Tibial nerve (tissue), 4 donors: ENCODE data around the gene GLYATL3. TPM values are rescaled to one million over a fixed set of nuclear protein-coding genes. Genes with fewer than 3 reads are reported as not detected.

Experiments used
- DNase-seq, 2 donors: peaks; one replicate each; pipeline ENCODE4 v3.0.0-alpha.2; 2019; ENCODE audit warnings: low spot score in 2 of 2
- H3K27ac ChIP-seq, 4 donors: fragments of 200-600 bp; sonication (generic) in 3 of 4; one replicate each; pipeline ENCODE4 v1.5.1; 2017 to 2019; ENCODE audit warnings: mild to moderate bottlenecking in 1 of 4
- H3K27me3 ChIP-seq, 2 donors: fragments of 200-600 bp; sonication (generic) in 1 of 2; one replicate each; pipeline versions ENCODE4 v1.5.1 to v1.6.0; 2017 to 2019
- H3K36me3 ChIP-seq, 3 donors: fragments of 200-600 bp; sonication (generic); one replicate each; pipeline ENCODE4 v1.5.1; 2018 to 2019
- H3K4me1 ChIP-seq, 4 donors: fragments of 200-600 bp; sonication (generic) in 3 of 4; one replicate each; pipeline ENCODE4 v1.5.1; 2017 to 2019
- H3K4me3 ChIP-seq, 4 donors: fragments of 200-600 bp; sonication (generic) in 3 of 4; one replicate each; pipeline ENCODE4 v1.5.1; 2017 to 2019; ENCODE audit warnings: mild to moderate bottlenecking in 1 of 4, moderate library complexity in 1 of 4
- H3K9me3 ChIP-seq, 4 donors: fragments of 200-600 bp; sonication (generic) in 3 of 4; one replicate each; pipeline ENCODE4 v1.5.1; 2017 to 2019
- EP300 ChIP-seq, 2 donors: sonication (generic); formaldehyde crosslinking; IDR thresholded peaks; one replicate each; pipeline ENCODE4 v1.6.1; 2017; ENCODE audit warnings: antibody characterized with exemption in 2 of 2, mild to moderate bottlenecking in 1 of 2
- POLR2A ChIP-seq, 2 donors: fragments of 450-650 bp; IDR thresholded peaks; one replicate each; pipeline ENCODE4 v1.6.1; 2017; ENCODE audit warnings: antibody characterized with exemption in 2 of 2, mild to moderate bottlenecking in 2 of 2, moderate library complexity in 2 of 2
- WGBS, 2 donors: methylation state at CpG; one replicate each; pipeline ENCODE4 v1.1.5; 2018; 5-methylcytosine and 5-hydroxymethylcytosine counted together
- total RNA-seq, 4 donors: library from RNA; depleted of rRNA; stranded (reverse); fragments of >200 nt; gene quantifications; one replicate each; pipeline ENCODE4 v1.1.0, GENCODE V29; 2016
- TF ChIP-seq, protein P1 (sequence below), 5 experiments: fragments of 200-600 bp in 3 of 5; fragments of 450-650 bp in 2 of 5; sonication (generic) in 3 of 5; IDR thresholded peaks; one replicate each; pipeline ENCODE4 v1.5.1; 2016 to 2019; ENCODE audit warnings: antibody characterized with exemption in 5 of 5, mild to moderate bottlenecking in 3 of 5, moderate library complexity in 2 of 5

The GLYATL3 gene
- total RNA-seq, 4 donors from 2014 or later = not detected

DNA sequence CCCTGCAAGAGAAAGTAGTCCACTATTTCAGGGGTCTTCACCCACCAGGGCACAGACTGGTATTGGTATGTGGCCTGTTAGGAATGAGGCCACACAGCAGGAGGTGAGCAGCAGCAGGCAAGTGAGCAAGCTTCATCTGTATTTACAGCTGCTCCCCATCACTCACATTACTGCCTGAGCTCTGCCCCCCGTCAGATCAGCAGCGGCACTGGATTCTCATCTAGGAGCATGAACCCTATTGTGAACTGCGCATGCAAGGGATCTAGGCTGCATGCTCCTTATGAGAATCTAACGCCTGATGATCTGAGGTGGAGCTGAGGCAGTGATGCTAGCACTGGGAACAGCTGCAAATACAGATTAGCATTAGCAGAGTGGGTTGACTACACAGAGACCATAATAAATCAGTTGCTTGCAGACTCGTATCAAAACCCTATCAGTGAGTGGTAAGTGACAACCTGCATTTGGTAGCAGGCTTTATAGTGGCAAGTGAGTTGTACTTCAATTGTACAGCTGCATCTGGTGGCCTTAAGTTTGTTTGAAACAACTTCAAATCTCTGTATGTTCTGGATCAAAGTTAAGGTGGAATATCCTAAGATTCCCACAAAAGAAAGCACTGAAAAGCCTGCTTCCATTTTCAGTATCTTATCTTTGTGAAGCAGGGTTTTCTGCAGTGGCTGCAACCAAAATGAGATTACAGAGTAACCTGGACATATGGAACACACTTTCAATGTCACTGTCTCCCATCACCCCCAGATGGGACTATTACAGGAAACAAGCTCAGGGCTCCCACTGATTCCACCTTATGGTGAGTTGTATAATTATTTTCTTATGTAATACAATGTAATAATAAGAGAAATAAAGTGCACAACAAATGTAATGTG is 63.5 kb downstream of the GLYATL3 start:
- Histone ChIP-seq H3K4me3 (no peak overlapping the region), H3K36me3 (no peaks in the 10 kb centered on the region), H3K27me3 (peaks cover 0 to 6% of the 10 kb centered on the region in 2 donors), H3K4me1 (no peaks in the 10 kb centered on the region), H3K9me3 (peaks cover 0 to 9% (median 0%) of the 10 kb centered on the region in 4 donors), H3K27ac (no peak overlapping the region)
- DNase-seq = no peak
- 71 to 81% methylated on average over 5 of the region's 5 CpGs for WGBS, 2 donors
- TF ChIP-seq, protein P1, sequence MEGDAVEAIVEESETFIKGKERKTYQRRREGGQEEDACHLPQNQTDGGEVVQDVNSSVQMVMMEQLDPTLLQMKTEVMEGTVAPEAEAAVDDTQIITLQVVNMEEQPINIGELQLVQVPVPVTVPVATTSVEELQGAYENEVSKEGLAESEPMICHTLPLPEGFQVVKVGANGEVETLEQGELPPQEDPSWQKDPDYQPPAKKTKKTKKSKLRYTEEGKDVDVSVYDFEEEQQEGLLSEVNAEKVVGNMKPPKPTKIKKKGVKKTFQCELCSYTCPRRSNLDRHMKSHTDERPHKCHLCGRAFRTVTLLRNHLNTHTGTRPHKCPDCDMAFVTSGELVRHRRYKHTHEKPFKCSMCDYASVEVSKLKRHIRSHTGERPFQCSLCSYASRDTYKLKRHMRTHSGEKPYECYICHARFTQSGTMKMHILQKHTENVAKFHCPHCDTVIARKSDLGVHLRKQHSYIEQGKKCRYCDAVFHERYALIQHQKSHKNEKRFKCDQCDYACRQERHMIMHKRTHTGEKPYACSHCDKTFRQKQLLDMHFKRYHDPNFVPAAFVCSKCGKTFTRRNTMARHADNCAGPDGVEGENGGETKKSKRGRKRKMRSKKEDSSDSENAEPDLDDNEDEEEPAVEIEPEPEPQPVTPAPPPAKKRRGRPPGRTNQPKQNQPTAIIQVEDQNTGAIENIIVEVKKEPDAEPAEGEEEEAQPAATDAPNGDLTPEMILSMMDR (IDR thresholded peaks at IDR 0.05) = no peak
- TF ChIP-seq EP300 (IDR thresholded peaks at IDR 0.05) (no peak), POLR2A (IDR thresholded peaks at IDR 0.05) (no peak)

DNA sequence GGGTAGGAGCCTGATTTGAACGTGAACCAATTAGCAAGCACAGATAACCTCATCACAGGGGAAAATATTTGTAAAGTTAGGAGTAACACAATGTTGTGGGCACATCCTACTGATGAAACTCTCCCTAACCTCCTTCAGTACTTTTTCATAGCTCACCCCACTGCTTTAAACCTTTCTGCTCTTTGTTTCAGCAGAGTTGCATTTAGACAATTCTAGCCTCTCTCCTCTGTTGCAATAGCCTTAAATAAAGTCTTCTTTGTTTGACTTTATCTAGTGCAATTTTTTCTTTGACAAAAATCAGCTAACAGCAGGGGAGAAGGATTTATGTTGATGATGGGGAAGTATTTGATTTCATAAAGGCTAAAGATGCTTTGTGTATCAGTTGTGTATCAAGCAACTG is 64.8 kb downstream of the GLYATL3 start:
- Histone ChIP-seq H3K9me3 (peaks cover 0 to 9% (median 0%) of the 10 kb centered on the region in 4 donors), H3K36me3 (no peaks in the 10 kb centered on the region), H3K27me3 (peaks cover 0 to 6% of the 10 kb centered on the region in 2 donors), H3K27ac (no peak overlapping the region), H3K4me3 (no peak overlapping the region), H3K4me1 (no peaks in the 10 kb centered on the region)
- whole genome bisulfite sequencing, 2 donors = 64 to 66% methylated on average over 1 of the region's 1 CpG
- TF ChIP-seq, protein P1 (IDR thresholded peaks at IDR 0.05) = no peak
- TF ChIP-seq POLR2A (IDR thresholded peaks at IDR 0.05) = no peak
- no peak for TF ChIP-seq EP300 (IDR thresholded peaks at IDR 0.05)
- DNase-seq = no peak

DNA sequence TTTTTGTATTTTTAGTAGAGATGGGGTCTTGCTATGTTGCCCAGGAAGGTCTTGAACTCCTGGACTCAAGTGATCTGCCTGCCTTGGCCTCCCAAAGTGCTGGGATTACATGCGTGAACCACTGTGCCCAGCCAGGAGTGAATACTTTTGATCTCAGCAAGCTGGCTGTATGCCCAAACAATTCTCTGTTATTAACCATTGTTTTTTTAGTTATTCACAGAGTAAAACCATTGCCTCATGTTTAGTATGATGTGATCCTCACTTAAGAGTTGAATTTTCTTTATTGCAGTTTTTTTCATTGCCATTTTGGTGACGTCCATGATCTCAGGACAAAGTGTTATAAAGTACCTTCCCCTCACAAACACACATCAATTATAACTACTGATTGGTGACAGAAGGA is 65.5 kb downstream of the GLYATL3 start:
- Histone ChIP-seq H3K27ac (no peak overlapping the region), H3K4me3 (no peak overlapping the region), H3K36me3 (no peaks in the 10 kb centered on the region), H3K27me3 (peaks cover 0 to 6% of the 10 kb centered on the region in 2 donors), H3K4me1 (no peaks in the 10 kb centered on the region), H3K9me3 (peaks cover 0 to 9% (median 0%) of the 10 kb centered on the region in 4 donors)
- WGBS, 2 donors = 62 to 64% methylated on average over 2 of the region's 2 CpGs
- TF ChIP-seq POLR2A (IDR thresholded peaks at IDR 0.05) (no peak), EP300 (IDR thresholded peaks at IDR 0.05) (no peak)
- TF ChIP-seq, protein P1 (IDR thresholded peaks at IDR 0.05) = no peak
- no peak for DNase-seq

DNA sequence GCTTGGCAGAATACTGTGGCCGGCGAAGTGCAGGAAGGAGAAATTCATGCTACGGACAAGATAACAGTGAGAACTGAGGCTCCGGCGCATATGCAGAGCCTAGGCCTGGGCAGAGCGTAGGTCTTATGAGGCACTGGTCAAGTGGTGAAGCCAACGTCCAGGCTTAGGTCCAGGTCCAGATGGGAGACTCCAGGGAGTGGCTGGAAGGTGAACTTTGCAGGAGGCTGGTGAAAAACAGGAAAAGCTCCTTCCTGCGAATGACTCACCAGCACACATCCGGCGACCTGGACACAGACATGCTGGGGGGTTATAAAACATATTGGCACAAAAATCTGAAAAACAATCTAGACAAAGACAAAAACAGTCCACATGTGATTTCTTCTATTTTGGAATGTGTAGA is 66.1 kb downstream of the GLYATL3 start:
- 79 to 88% methylated on average over 10 of the region's 10 CpGs for WGBS, 2 donors

GRCh38 chr6:49570474-49571079 is 70.9 kb downstream of the GLYATL3 start:
- TF ChIP-seq POLR2A (IDR thresholded peaks at IDR 0.05) = no peak
- TF ChIP-seq, protein P1 (IDR thresholded peaks at IDR 0.05) = peak in 1 of 5 experiments; percentile 9
- no peak overlapping the region for H3K27ac ChIP-seq
- 53 to 59% methylated on average over 6 of the region's 6 CpGs for WGBS, 2 donors

More for the DNA sequence above, 66.1 kb downstream of the GLYATL3 start:
- Histone ChIP-seq H3K36me3 (no peaks in the 10 kb centered on the region), H3K4me3 (no peak overlapping the region), H3K27me3 (peaks cover 0 to 6% of the 10 kb centered on the region in 2 donors), H3K27ac (no peak overlapping the region), H3K9me3 (peaks cover 0 to 9% (median 0%) of the 10 kb centered on the region in 4 donors), H3K4me1 (peaks cover 0 to 1% (median 0%) of the 10 kb centered on the region in 4 donors)
- no peak for DNase-seq
- no peak for TF ChIP-seq POLR2A (IDR thresholded peaks at IDR 0.05)
- peak in 1 of 2 donors; percentile 27 for TF ChIP-seq EP300 (IDR thresholded peaks at IDR 0.05)

More at GRCh38 chr6:49570474-49571079, 70.9 kb downstream of the GLYATL3 start:
- Histone ChIP-seq H3K4me3 (no peak overlapping the region), H3K4me1 (peaks cover 0 to 6% (median 0%) of the 10 kb centered on the region in 4 donors), H3K9me3 (no peaks in the 10 kb centered on the region), H3K27me3 (no peaks in the 10 kb centered on the region), H3K36me3 (no peaks in the 10 kb centered on the region)
- DNase-seq = no peak
